Spleen (tissue), 7 donors: ENCODE results near the gene BBS9.

Experiments
- CTCF ChIP-seq, 11 experiments: fragments of 200-600 bp in 7 of 11; fragments of 450-650 bp in 4 of 11; sonication (generic) in 4 of 11; IDR thresholded peaks in 8 of 11; conservative IDR thresholded peaks in 3 of 11; 1 replicate in 7 of 11; 2 replicates in 4 of 11; pipeline versions ENCODE4 v1.4.0 to v1.8.0; 2016 to 2021; ENCODE audit warnings: antibody characterized with exemption in 11 of 11, inconsistent platforms in 4 of 11, mild to moderate bottlenecking in 1 of 11
- POLR2A ChIP-seq, 3 donors: fragments of 450-650 bp; IDR thresholded peaks; one replicate each; pipeline ENCODE4 v1.5.1; 2017; ENCODE audit warnings: antibody characterized with exemption in 3 of 3, mild to moderate bottlenecking in 1 of 3
- donor health status: DM: no; HTN: no; CAD: no; lungs with moderate emphysema.
- donor health status: DM: no; HTN: no; CAD: no.
- donor health status: DM: no; HTN: no; CAD: no.

DNA sequence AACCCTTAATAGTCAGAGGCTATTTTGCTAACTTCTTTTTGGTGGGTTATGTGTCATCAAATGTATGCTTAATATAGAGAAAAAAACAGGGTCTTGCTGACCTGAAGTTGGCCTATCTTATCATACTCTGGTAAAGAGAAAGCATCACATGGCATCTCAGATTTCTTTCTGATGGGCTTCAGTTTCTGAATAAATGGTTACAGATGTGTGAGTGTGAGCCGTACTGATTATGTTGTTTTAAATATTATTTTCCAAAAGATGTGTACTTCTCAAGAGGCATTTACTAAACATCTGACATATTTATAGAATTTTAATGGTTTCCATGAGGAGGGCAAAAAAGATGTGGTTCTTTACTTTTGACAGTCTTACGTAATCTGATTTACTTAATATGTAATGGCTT is 28.4 kb downstream of the BBS9 start:
- TF ChIP-seq CTCF (IDR thresholded peaks at IDR 0.05 in 8 of 11, conservative IDR thresholded peaks at IDR 0.05 in 3 of 11) (no peak), POLR2A (IDR thresholded peaks at IDR 0.05) (no peak)
